Measurements from ENCODE around the gene SEMG1.

The SEMG1 gene

DNA sequence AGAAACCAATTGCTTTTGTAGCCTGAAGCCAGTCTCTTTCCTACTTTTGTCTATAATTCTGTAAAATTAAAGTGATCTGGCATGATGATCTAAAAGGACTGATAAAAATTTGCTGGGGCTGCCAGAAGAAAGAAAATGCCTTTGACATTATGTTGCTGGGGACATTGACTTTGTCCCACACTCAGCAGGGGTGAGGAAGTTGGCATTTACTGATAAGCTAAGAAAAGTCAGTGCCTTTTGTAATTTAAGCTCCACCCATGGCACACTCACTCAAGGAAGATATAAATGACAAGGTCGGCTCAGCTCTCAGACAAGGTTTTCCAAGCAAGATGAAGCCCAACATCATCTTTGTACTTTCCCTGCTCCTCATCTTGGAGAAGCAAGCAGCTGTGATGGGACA lies at the start of gene SEMG1:
Gene SEMG1 (plus strand): TSS at position 309 of the 400 bp plus-strand sequence. CDS start 21 bp downstream, at position 330.
- no peak within 1 kb of the TSS for H3K27ac ChIP-seq (ENCODE audit: low read length)
- H3K9me3 ChIP-seq (ENCODE audit: control insufficient read depth, insufficient read depth, low read length): no peaks in the 10 kb centered on the region
- WGBS (ENCODE audit: insufficient coverage, insufficient read length): no CpG with 5 or more reads among the region's 1 CpG
- DNase-seq (ENCODE audit: low read depth, low spot score): no peak
- no peaks in the 10 kb centered on the region for H3K36me3 ChIP-seq (ENCODE audit: control insufficient read depth, insufficient read depth, low read length)
- H3K4me3 ChIP-seq (ENCODE audit: low read length): no peak within 1 kb of the TSS
- H3K4me1 ChIP-seq (ENCODE audit: control insufficient read depth, insufficient read depth, low read length): peaks cover 2% of the 10 kb centered on the region; the same call in 1 of the 2 replicates
- no peaks in the 10 kb centered on the region for H3K27me3 ChIP-seq (ENCODE audit: control insufficient read depth, insufficient read depth, low read length)

GRCh38 chr20:45157962-45158361 lies 48.9 kb upstream of the SEMG1 start:
- Histone ChIP-seq H3K27me3 (ENCODE audit: control insufficient read depth, insufficient read depth, low read length) (no peaks in the 10 kb centered on the region), H3K4me3 (ENCODE audit: low read length) (no peak overlapping the region), H3K4me1 (ENCODE audit: control insufficient read depth, insufficient read depth, low read length) (no peaks in the 10 kb centered on the region), H3K9me3 (ENCODE audit: control insufficient read depth, insufficient read depth, low read length) (no peaks in the 10 kb centered on the region), H3K36me3 (ENCODE audit: control insufficient read depth, insufficient read depth, low read length) (no peaks in the 10 kb centered on the region), H3K27ac (ENCODE audit: low read length) (no peak overlapping the region)
- no peak for DNase-seq (ENCODE audit: low read depth, low spot score)
- WGBS (ENCODE audit: insufficient coverage, insufficient read length): no CpG with 5 or more reads among the region's 1 CpG

DNA sequence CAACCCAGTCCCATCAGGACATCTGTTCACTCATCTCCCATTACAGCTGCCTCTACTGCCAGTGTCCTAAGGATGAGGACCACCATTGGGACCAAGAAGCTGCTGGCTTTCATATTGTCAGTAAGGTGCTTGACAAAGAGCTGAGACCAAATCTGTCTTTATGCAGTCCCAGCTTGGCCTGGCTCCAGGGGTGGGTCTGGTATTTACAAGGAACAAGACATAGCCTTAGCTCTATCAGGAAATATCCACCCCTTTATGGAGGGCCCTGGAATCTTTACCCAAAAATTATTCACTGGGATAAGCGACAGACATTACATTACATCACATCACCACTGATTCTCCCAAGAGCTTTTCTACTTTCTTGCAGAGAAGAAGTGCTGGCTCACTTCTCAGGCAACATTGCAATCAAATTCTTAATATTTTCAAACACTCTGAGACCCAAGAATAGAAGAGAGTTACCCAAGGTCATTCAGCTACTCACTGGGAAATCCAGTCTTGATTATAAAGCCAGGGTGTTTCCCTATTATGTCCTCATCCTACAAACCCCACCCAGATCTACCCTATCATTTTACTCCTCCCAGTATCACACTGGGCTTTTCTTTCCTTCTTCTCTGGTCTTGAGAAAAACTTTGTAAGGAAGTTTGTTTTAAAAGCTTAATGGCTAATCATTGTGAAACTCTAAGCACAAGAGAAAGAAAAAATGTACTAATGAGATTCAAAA lies 43.6 kb upstream of the SEMG1 start:
- no peaks in the 10 kb centered on the region for H3K36me3 ChIP-seq (ENCODE audit: control insufficient read depth, insufficient read depth, low read length)
- no peak overlapping the region for H3K4me3 ChIP-seq (ENCODE audit: low read length)
- H3K4me1 ChIP-seq (ENCODE audit: control insufficient read depth, insufficient read depth, low read length): no peaks in the 10 kb centered on the region
- no peak overlapping the region for H3K27ac ChIP-seq (ENCODE audit: low read length)
- H3K9me3 ChIP-seq (ENCODE audit: control insufficient read depth, insufficient read depth, low read length): no peaks in the 10 kb centered on the region
- WGBS (ENCODE audit: insufficient coverage, insufficient read length): no CpG with 5 or more reads among the region's 1 CpG
- no peaks in the 10 kb centered on the region for H3K27me3 ChIP-seq (ENCODE audit: control insufficient read depth, insufficient read depth, low read length)
- no peak for DNase-seq (ENCODE audit: low read depth, low spot score)

DNA sequence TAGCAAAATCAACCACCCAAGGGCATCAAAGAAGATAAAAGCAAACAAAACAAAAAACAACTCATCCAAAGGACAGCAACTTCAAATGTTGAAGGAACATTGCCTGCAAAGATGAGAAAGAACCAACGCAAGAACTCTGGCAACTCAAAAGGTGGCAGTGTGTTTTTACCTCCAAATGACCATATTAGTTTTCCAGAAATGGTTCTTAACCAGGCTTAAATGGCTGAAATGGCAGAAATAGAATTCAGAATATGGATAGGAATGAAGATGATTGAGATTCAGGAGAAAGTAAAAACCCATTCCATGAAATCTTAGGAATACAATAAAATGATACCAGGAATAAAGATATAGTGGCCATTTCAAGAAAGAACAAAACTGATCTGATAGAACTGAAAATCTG lies 41.9 kb upstream of the SEMG1 start:
- Histone ChIP-seq H3K4me3 (ENCODE audit: low read length) (no peak overlapping the region), H3K27ac (ENCODE audit: low read length) (no peak overlapping the region)

GRCh38 chr20:45173522-45173921 lies 33.3 kb upstream of the SEMG1 start:
- no peak for DNase-seq (ENCODE audit: low read depth, low spot score)
- Histone ChIP-seq H3K4me1 (ENCODE audit: control insufficient read depth, insufficient read depth, low read length) (no peaks in the 10 kb centered on the region), H3K4me3 (ENCODE audit: low read length) (no peak overlapping the region), H3K27ac (ENCODE audit: low read length) (no peak overlapping the region), H3K9me3 (ENCODE audit: control insufficient read depth, insufficient read depth, low read length) (no peaks in the 10 kb centered on the region), H3K36me3 (ENCODE audit: control insufficient read depth, insufficient read depth, low read length) (no peaks in the 10 kb centered on the region), H3K27me3 (ENCODE audit: control insufficient read depth, insufficient read depth, low read length) (no peaks in the 10 kb centered on the region)
- WGBS (ENCODE audit: insufficient coverage, insufficient read length): no CpG with 5 or more reads among the region's 1 CpG

More for the DNA sequence above, 41.9 kb upstream of the SEMG1 start:
- no peak for DNase-seq (ENCODE audit: low read depth, low spot score)
- no peaks in the 10 kb centered on the region for H3K4me1 ChIP-seq (ENCODE audit: control insufficient read depth, insufficient read depth, low read length)
- no peaks in the 10 kb centered on the region for H3K27me3 ChIP-seq (ENCODE audit: control insufficient read depth, insufficient read depth, low read length)
- no peaks in the 10 kb centered on the region for H3K9me3 ChIP-seq (ENCODE audit: control insufficient read depth, insufficient read depth, low read length)
- H3K36me3 ChIP-seq (ENCODE audit: control insufficient read depth, insufficient read depth, low read length): no peaks in the 10 kb centered on the region
- no CpG with 5 or more reads among the region's 1 CpG for WGBS (ENCODE audit: insufficient coverage, insufficient read length)

- Histone ChIP-seq H3K36me3 (ENCODE audit: control insufficient read depth, insufficient read depth, low read length) (no peaks in the 10 kb centered on the region), H3K27me3 (ENCODE audit: control insufficient read depth, insufficient read depth, low read length) (no peaks in the 10 kb centered on the region), H3K27ac (ENCODE audit: low read length) (no peak within 1 kb of the TSS), H3K4me3 (ENCODE audit: low read length) (no peak within 1 kb of the TSS), H3K9me3 (ENCODE audit: control insufficient read depth, insufficient read depth, low read length) (no peaks in the 10 kb centered on the region), H3K4me1 (ENCODE audit: control insufficient read depth, insufficient read depth, low read length) (no peaks in the 10 kb centered on the region)
- no CpG with 5 or more reads among the region's 8 CpGs for WGBS (ENCODE audit: insufficient coverage, insufficient read length)
- no peak for DNase-seq (ENCODE audit: low read depth, low spot score)
Observed at GRCh38 chr20:45174434-45175364, 32.1 kb upstream of the SEMG1 start, which contains the start of gene PI3. PI3 (plus strand) TSS chr20:45174902; CDS start chr20:45174923, 21 bp downstream.

- H3K9me3 ChIP-seq (ENCODE audit: control insufficient read depth, insufficient read depth, low read length): no peaks in the 10 kb centered on the region
- no CpG with 5 or more reads among the region's 4 CpGs for WGBS (ENCODE audit: insufficient coverage, insufficient read length)
- H3K36me3 ChIP-seq (ENCODE audit: control insufficient read depth, insufficient read depth, low read length): no peaks in the 10 kb centered on the region
- H3K27me3 ChIP-seq (ENCODE audit: control insufficient read depth, insufficient read depth, low read length): no peaks in the 10 kb centered on the region
- no peak overlapping the region for H3K27ac ChIP-seq (ENCODE audit: low read length)
- no peaks in the 10 kb centered on the region for H3K4me1 ChIP-seq (ENCODE audit: control insufficient read depth, insufficient read depth, low read length)
- DNase-seq (ENCODE audit: low read depth, low spot score): no peak
- H3K4me3 ChIP-seq (ENCODE audit: low read length): no peak overlapping the region
Observed at GRCh38 chr20:45176526-45177267, 30.1 kb upstream of the SEMG1 start.

DNA sequence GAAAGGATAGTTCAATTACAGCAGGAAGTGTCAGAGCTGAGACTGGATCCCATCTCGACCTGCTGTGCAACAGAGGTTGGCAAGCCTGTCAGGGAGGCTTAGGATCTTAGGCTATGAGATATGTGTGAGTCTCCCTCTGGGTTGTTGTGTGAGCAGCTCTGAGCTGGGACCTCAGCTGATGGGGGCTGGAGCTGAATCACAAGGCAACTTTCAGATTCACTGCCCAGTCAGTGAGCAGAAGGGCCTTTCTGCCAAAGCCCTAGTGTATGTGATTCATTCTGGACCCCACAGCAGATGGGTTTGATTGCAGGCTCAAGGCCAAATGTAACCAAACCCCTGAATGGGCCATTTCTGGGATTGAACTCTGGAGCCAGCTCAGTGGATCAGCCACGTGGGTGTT lies 27.7 kb upstream of the SEMG1 start:
- Histone ChIP-seq H3K4me1 (ENCODE audit: control insufficient read depth, insufficient read depth, low read length) (no peaks in the 10 kb centered on the region), H3K27me3 (ENCODE audit: control insufficient read depth, insufficient read depth, low read length) (no peaks in the 10 kb centered on the region), H3K4me3 (ENCODE audit: low read length) (no peak overlapping the region), H3K36me3 (ENCODE audit: control insufficient read depth, insufficient read depth, low read length) (no peaks in the 10 kb centered on the region), H3K27ac (ENCODE audit: low read length) (no peak overlapping the region), H3K9me3 (ENCODE audit: control insufficient read depth, insufficient read depth, low read length) (no peaks in the 10 kb centered on the region)
- WGBS (ENCODE audit: insufficient coverage, insufficient read length): no CpG with 5 or more reads among the region's 2 CpGs
- DNase-seq (ENCODE audit: low read depth, low spot score): no peak

- no peaks in the 10 kb centered on the region for H3K4me1 ChIP-seq (ENCODE audit: control insufficient read depth, insufficient read depth, low read length)
- no peak overlapping the region for H3K4me3 ChIP-seq (ENCODE audit: low read length)
- no peak overlapping the region for H3K27ac ChIP-seq (ENCODE audit: low read length)
- H3K27me3 ChIP-seq (ENCODE audit: control insufficient read depth, insufficient read depth, low read length): no peaks in the 10 kb centered on the region
- DNase-seq (ENCODE audit: low read depth, low spot score): no peak
- H3K36me3 ChIP-seq (ENCODE audit: control insufficient read depth, insufficient read depth, low read length): no peaks in the 10 kb centered on the region
- no CpG with 5 or more reads among the region's 2 CpGs for WGBS (ENCODE audit: insufficient coverage, insufficient read length)
- H3K9me3 ChIP-seq (ENCODE audit: control insufficient read depth, insufficient read depth, low read length): no peaks in the 10 kb centered on the region
Observed at GRCh38 chr20:45181639-45182038, 25.2 kb upstream of the SEMG1 start.

GRCh38 chr20:45183084-45183483 lies 23.7 kb upstream of the SEMG1 start:
- Histone ChIP-seq H3K36me3 (ENCODE audit: control insufficient read depth, insufficient read depth, low read length) (no peaks in the 10 kb centered on the region), H3K9me3 (ENCODE audit: control insufficient read depth, insufficient read depth, low read length) (no peaks in the 10 kb centered on the region), H3K4me1 (ENCODE audit: control insufficient read depth, insufficient read depth, low read length) (no peaks in the 10 kb centered on the region), H3K4me3 (ENCODE audit: low read length) (no peak overlapping the region), H3K27ac (ENCODE audit: low read length) (no peak overlapping the region), H3K27me3 (ENCODE audit: control insufficient read depth, insufficient read depth, low read length) (no peaks in the 10 kb centered on the region)
- no peak for DNase-seq (ENCODE audit: low read depth, low spot score)
- no CpG with 5 or more reads among the region's 2 CpGs for WGBS (ENCODE audit: insufficient coverage, insufficient read length)

Data from iPS DF 6.9 (cell line).